Endothelial cell of umbilical vein (primary cell): ENCODE data around the gene LHFPL2. TPM values are rescaled to one million over a fixed set of nuclear protein-coding genes. Genes with fewer than 3 reads are reported as not detected.
A peak's percentile ranks its signal among the peaks of the same experiment; 100 is the strongest.

Source experiments
- BruUV-seq: library from RNA; stranded (reverse); fragments of 400-500 nt; replicated peaks from 2 replicates; lab custom pipeline; 2021; lab: Mats Ljungman, UMichigan
- CTCF ChIA-PET: fragments of 300-600, 350-600 bp; sonication (Branson Sonifier 250); formaldehyde crosslinking; loops from one replicate; lab custom pipeline; 2021; ENCODE audit warnings: antibody characterized with exemption, inconsistent platforms; lab: Charles Lee
- POLR2A ChIA-PET: fragments of 300-600, 350-600 bp; sonication (Branson Sonifier 250); formaldehyde crosslinking; loops from one replicate; lab custom pipeline; 2021; ENCODE audit warnings: antibody characterized with exemption, inconsistent platforms; lab: Charles Lee
- DNase-seq: peaks from one replicate; pipeline ENCODE4 v3.0.0-alpha.2; 2011; ENCODE audit warnings: low read depth, low spot score
- FAIRE-seq: peaks from 2 replicates; lab custom pipeline; 2011; peaks lifted over from hg19 to GRCh38; lab: Jason Lieb, UNC
- H2AFZ ChIP-seq: 2 replicates; pipeline ENCODE4 v1.6.0; 2012; ENCODE audit warnings: low read depth, low read length, control low read depth, inconsistent platforms
- H3K27ac ChIP-seq: 2 replicates; pipeline ENCODE4 v1.5.1; 2011; ENCODE audit warnings: low read depth, mild to moderate bottlenecking, control low read depth, low read length, moderate library complexity; ENCODE audit not compliant: insufficient read depth
- H3K27me3 ChIP-seq, 2 experiments: 2 replicates each; pipeline versions ENCODE4 v1.6.0 to v1.6.1; 2011; ENCODE audit warnings: low read length in 2 of 2, mixed read lengths in 1 of 2; ENCODE audit not compliant: control insufficient read depth in 2 of 2, insufficient read depth in 2 of 2
- H3K36me3 ChIP-seq, 2 experiments: 2 replicates in 1 of 2; 3 replicates in 1 of 2; pipeline ENCODE4 v1.5.1; 2011; ENCODE audit warnings: low read length in 2 of 2, mild to moderate bottlenecking in 1 of 2, moderate library complexity in 1 of 2; ENCODE audit not compliant: control insufficient read depth in 2 of 2, insufficient read depth in 2 of 2; ENCODE audit errors: extremely low read depth in 1 of 2
- H3K4me1 ChIP-seq: 3 replicates; pipeline ENCODE4 v1.5.1; 2011; ENCODE audit warnings: mild to moderate bottlenecking, low read length; ENCODE audit not compliant: control insufficient read depth, insufficient read depth; ENCODE audit errors: extremely low read depth
- H3K4me2 ChIP-seq: 2 replicates; pipeline ENCODE4 v1.6.1; 2011; ENCODE audit warnings: low read length, control low read depth, mixed read lengths; ENCODE audit not compliant: insufficient read depth
- H3K4me3 ChIP-seq, 3 experiments: fragments of 200-600 bp in 1 of 3; sonication (generic), shearing (Covaris generic) in 1 of 3; replicated peaks in 1 of 3; 2 replicates each; pipeline ENCODE4 v1.5.1; 2011 to 2016; ENCODE audit warnings: control low read depth in 3 of 3, low read length in 3 of 3, mild to moderate bottlenecking in 2 of 3, inconsistent platforms in 1 of 3, low read depth in 1 of 3, moderate library complexity in 1 of 3; ENCODE audit not compliant: insufficient read depth in 1 of 3
- H3K79me2 ChIP-seq: 2 replicates; pipeline ENCODE4 v1.6.0; 2012; ENCODE audit warnings: low read length, inconsistent platforms; ENCODE audit not compliant: control insufficient read depth, insufficient read depth
- H3K9ac ChIP-seq: replicated peaks from 2 replicates; pipeline ENCODE3; 2011; ENCODE audit warnings: low read length, control low read depth; ENCODE audit not compliant: insufficient read depth; ENCODE audit errors: extremely low read depth
- H3K9me1 ChIP-seq: replicated peaks from 3 replicates; pipeline ENCODE4 v1.6.0; 2011; ENCODE audit warnings: mild to moderate bottlenecking, low read length; ENCODE audit not compliant: control insufficient read depth, insufficient read depth; ENCODE audit errors: extremely low read depth
- H3K9me3 ChIP-seq: replicated peaks from 2 replicates; pipeline ENCODE4 v1.5.1; 2012; ENCODE audit warnings: low read length, inconsistent platforms; ENCODE audit not compliant: control insufficient read depth, insufficient read depth
- H4K20me1 ChIP-seq: replicated peaks from 2 replicates; pipeline ENCODE3; 2011; ENCODE audit warnings: mild to moderate bottlenecking, low read length; ENCODE audit not compliant: control insufficient read depth, insufficient read depth; ENCODE audit errors: extremely low read depth
- CTCF ChIP-seq, 2 donors: IDR thresholded peaks; 1 replicate in 1 of 2; 2 replicates in 1 of 2; pipeline ENCODE4 v1.5.1; 2011; ENCODE audit warnings: low read length in 2 of 2, mild to moderate bottlenecking in 2 of 2, moderate library complexity in 2 of 2, control low read depth in 1 of 2, inconsistent platforms in 1 of 2, low read depth in 1 of 2; ENCODE audit not compliant: insufficient read depth in 1 of 2; ENCODE audit errors: extremely low read depth in 1 of 2
- EZH2 ChIP-seq: IDR thresholded peaks from 2 replicates; pipeline ENCODE4 v1.6.1; 2012; ENCODE audit warnings: borderline replicate concordance, low read depth, mild to moderate bottlenecking, moderate library complexity, low read length, inconsistent platforms; ENCODE audit not compliant: severe bottlenecking
- FOS ChIP-seq: IDR thresholded peaks from 2 replicates; pipeline ENCODE4 v1.6.1; 2011; ENCODE audit warnings: mild to moderate bottlenecking, low read length, moderate library complexity, borderline replicate concordance; ENCODE audit not compliant: insufficient read depth
- GATA2 ChIP-seq: IDR thresholded peaks from 2 replicates; pipeline ENCODE4 v1.7.0; 2011; ENCODE audit warnings: low read depth, mild to moderate bottlenecking, moderate library complexity, mixed read lengths, low read length; ENCODE audit not compliant: insufficient read length, insufficient read depth
- JUN ChIP-seq: IDR thresholded peaks from 2 replicates; pipeline ENCODE4 v1.6.1; 2011; ENCODE audit warnings: borderline replicate concordance, low read depth; ENCODE audit not compliant: insufficient read length, insufficient read depth
- MAX ChIP-seq: IDR thresholded peaks from 2 replicates; pipeline ENCODE4 v1.6.1; 2011; ENCODE audit not compliant: insufficient read depth, insufficient read length
- MYC ChIP-seq: IDR thresholded peaks from one replicate; pipeline ENCODE4 v1.6.1; 2011; ENCODE audit warnings: mild to moderate bottlenecking, low read depth, low read length
- POLR2A ChIP-seq: IDR thresholded peaks from 2 replicates; pipeline ENCODE4 v1.6.1; 2012; ENCODE audit warnings: low read depth, mild to moderate bottlenecking, control low read depth, low read length
- POLR2AphosphoS5 ChIP-seq: IDR thresholded peaks from 2 replicates; pipeline ENCODE4 v1.6.1; 2012; ENCODE audit warnings: low read depth, mild to moderate bottlenecking, control low read depth, low read length, moderate library complexity; ENCODE audit not compliant: insufficient read depth
- dilution Hi-C: fragments of 300-500 bp; cut with MboI; formaldehyde crosslinking; loops from one replicate; pipeline ENCODE4 v1.15.0; 2019; ENCODE audit warnings: low sequenced_read_pairs; ENCODE audit not compliant: extremely low pct_ligation_motif_present
- intact Hi-C: fragments of 100-400 bp; cut with micrococcal nuclease; formaldehyde crosslinking; loops from one replicate; pipeline ENCODE4 v1.10.0; 2022
- polyA plus RNA-seq, 4 experiments: library from polyadenylated mRNA; depleted of rRNA in 3 of 4; stranded (reverse) in 3 of 4; unstranded in 1 of 4; fragments of >200 nt; gene quantifications; 2 replicates each; pipeline versions ENCODE4 v1.2.1 to v1.2.3, GENCODE V29; 2011 to 2012; ENCODE audit warnings: missing spikeins in 1 of 4
- total RNA-seq: library from RNA; stranded (reverse); gene quantifications from 2 replicates; pipeline ENCODE4 v1.2.3, GENCODE V29; 2021

The LHFPL2 gene
- total and polyA plus RNA-seq, 2 donors (not counting 3 experiments of a cell fraction or from before 2014, with no cell fraction given): 9.6 to 36.3 TPM

- no peaks in the 10 kb centered on the region for H4K20me1 ChIP-seq
- H3K9ac ChIP-seq: no peak overlapping the region
- TF ChIP-seq MAX (no peak), FOS (no peak), JUN (no peak), POLR2A (no peak), EZH2 (no peak), GATA2 (no peak)
- H2AFZ ChIP-seq: no peak overlapping the region
- BruUV-seq: no TSS peak
- H3K4me2 ChIP-seq: no peak overlapping the region
- DNase-seq: no peak
- POLR2A ChIA-PET: no interaction called here
- H3K36me3 ChIP-seq: peaks cover 0 to 3% of the 10 kb centered on the region in 2 experiments
- peaks cover 59% of the 10 kb centered on the region for H3K79me2 ChIP-seq
- H3K27me3 ChIP-seq: no peaks in the 10 kb centered on the region
- no peaks in the 10 kb centered on the region for H3K9me3 ChIP-seq
- intact Hi-C loops (no loop called here), dilution Hi-C loops (no loop called here)
- peaks cover 49% of the 10 kb centered on the region for H3K4me1 ChIP-seq
- CTCF ChIA-PET: no interaction called here
- no peak for FAIRE-seq
- no peak overlapping the region for H3K27ac ChIP-seq
- no peak overlapping the region for H3K4me3 ChIP-seq
- H3K9me1 ChIP-seq: no peaks in the 10 kb centered on the region
These were observed 5.9 kb downstream of the LHFPL2 start for GRCh38 chr5:78642701-78643100.

GRCh38 chr5:78640662-78641474 is 7.7 kb downstream of the LHFPL2 start:
- Histone ChIP-seq H3K27me3 (no peaks in the 10 kb centered on the region), H3K36me3 (peaks cover 0 to 5% of the 10 kb centered on the region in 2 experiments), H3K9me1 (no peaks in the 10 kb centered on the region), H3K9me3 (no peaks in the 10 kb centered on the region), H3K4me3 (no peak overlapping the region), H3K79me2 (peaks cover 60% of the 10 kb centered on the region), H2AFZ (no peak overlapping the region), H3K4me1 (peaks cover 40% of the 10 kb centered on the region), H4K20me1 (no peaks in the 10 kb centered on the region), H3K4me2 (peak overlapping the region; percentile 82), H3K9ac (no peak overlapping the region), H3K27ac (peak overlapping the region; percentile 90)
- intact Hi-C loops (no loop called here), dilution Hi-C loops (no loop called here)
- CTCF ChIA-PET: interaction anchor here (0.6 to 1.7 kb wide), 6 partner anchors 27 to 259 kb away, joined by 3 to 6 read pairs (median 3); no protein-coding TSS in a partner anchor
- DNase-seq: peak; percentile 45
- POLR2A ChIA-PET: no interaction called here
- FAIRE-seq: no peak
- TF ChIP-seq EZH2: no peak
- no peak for TF ChIP-seq POLR2AphosphoS5
- TF ChIP-seq CTCF (IDR thresholded peaks at IDR 0.05; ENCODE audit: extremely low read depth in 1 of 2, insufficient read depth in 1 of 2, low read depth in 1 of 2, low read length in 2 of 2): no peak
- no peak for TF ChIP-seq FOS
- TF ChIP-seq GATA2: no peak
- no peak for TF ChIP-seq MYC
- no peak for TF ChIP-seq JUN
- TF ChIP-seq MAX: no peak
- no peak for TF ChIP-seq POLR2A
- BruUV-seq: no TSS peak
